Measurements from ENCODE around the gene CYSTM1. TPM values are rescaled to one million over a fixed set of nuclear protein-coding genes. Genes with fewer than 3 reads are reported as not detected.

Gene CYSTM1
- total RNA-seq, 1 donor from 2014 or later = 13.0 TPM

Other genes with a start within 250 kb of the CYSTM1 start
- gene NRG2, start 131.9 kb upstream of the CYSTM1 start, total RNA-seq = 0.99 TPM
- gene PURA, start 61.1 kb upstream of the CYSTM1 start, total RNA-seq = 13.5 TPM
- 10.9 TPM for gene IGIP, start 49.3 kb upstream of the CYSTM1 start, total RNA-seq
- gene PFDN1, start 127.9 kb downstream of the CYSTM1 start, total RNA-seq = 28.7 TPM
- gene HBEGF, start 171.4 kb downstream of the CYSTM1 start, total RNA-seq = 16.7 TPM
- gene SLC4A9, start 185.0 kb downstream of the CYSTM1 start, total RNA-seq = not detected
- 132 TPM for gene ANKHD1, start 226.6 kb downstream of the CYSTM1 start, total RNA-seq

Data from skin of body (tissue), 1 donor.